OCI-LY1 (cell line): ENCODE results near the gene NFKBIZ.

ENCODE experiments used
- CTCF ChIP-seq: fragments of 200-600 bp; sonication (generic), shearing (Covaris generic); IDR thresholded peaks from 2 replicates; pipeline ENCODE4 v1.5.1; 2017; ENCODE audit warnings: mild to moderate bottlenecking, antibody characterized with exemption, low read length, moderate library complexity, mixed read lengths
- EZH2 ChIP-seq: fragments of 200-600 bp; sonication (generic), shearing (Covaris generic); IDR thresholded peaks from 2 replicates; pipeline ENCODE4 v1.8.0; 2017; ENCODE audit warnings: borderline replicate concordance, mixed run types, mild to moderate bottlenecking, antibody characterized with exemption, low read length, moderate library complexity, mixed read lengths

GRCh38 chr3:101851072-101851770 is 1.9 kb downstream of the NFKBIZ start:
- TF ChIP-seq CTCF, result no peak
- no peak for TF ChIP-seq EZH2
